MM.1S (cell line): ENCODE data around the gene SYAP1.

Source experiments
- DNase-seq: peaks from one replicate; pipeline ENCODE4 v3.0.0-alpha.2; 2015
- H2AFZ ChIP-seq: fragments of 300-600 bp; sonication (generic); 2 replicates; pipeline ENCODE4 v1.6.0; 2016; ENCODE audit warnings: antibody characterized with exemption, low read length
- H3F3A ChIP-seq: fragments of 300-600 bp; sonication (generic); 2 replicates; pipeline ENCODE4 v1.6.1; 2016; ENCODE audit warnings: mild to moderate bottlenecking, antibody characterized with exemption, low read length, moderate library complexity, mixed read lengths; ENCODE audit not compliant: insufficient read depth
- H3K27ac ChIP-seq: fragments of 300-600 bp; sonication (generic); 2 replicates; pipeline ENCODE4 v1.5.1; 2016; ENCODE audit warnings: mild to moderate bottlenecking, low read length
- H3K27me3 ChIP-seq: fragments of 300-600 bp; sonication (generic); replicated peaks from 2 replicates; pipeline ENCODE4 v1.6.0; 2016; ENCODE audit warnings: low read length; ENCODE audit not compliant: insufficient read depth
- H3K36me3 ChIP-seq: fragments of 300-600 bp; sonication (generic); replicated peaks from 2 replicates; pipeline ENCODE4 v1.6.1; 2016; ENCODE audit warnings: mild to moderate bottlenecking, low read length, mixed read lengths; ENCODE audit not compliant: insufficient read depth
- H3K4me1 ChIP-seq: fragments of 300-600 bp; sonication (generic); 2 replicates; pipeline ENCODE4 v1.6.1; 2016; ENCODE audit warnings: low read length, mixed read lengths
- H3K4me2 ChIP-seq: fragments of 300-600 bp; sonication (generic); 2 replicates; pipeline ENCODE4 v1.6.0; 2016; ENCODE audit warnings: low read depth, low read length
- H3K4me3 ChIP-seq: fragments of 300-600 bp; sonication (generic); 2 replicates; pipeline ENCODE4 v1.5.1; 2016; ENCODE audit warnings: low read length, mixed read lengths
- H3K79me2 ChIP-seq: fragments of 300-600 bp; sonication (generic); 2 replicates; pipeline ENCODE4 v1.6.1; 2016; ENCODE audit warnings: mixed run types, low read length, mixed read lengths
- H3K9ac ChIP-seq: fragments of 300-600 bp; sonication (generic); 2 replicates; pipeline ENCODE4 v1.6.1; 2016; ENCODE audit warnings: low read length, mixed read lengths
- H3K9me2 ChIP-seq: fragments of 300-600 bp; sonication (generic); replicated peaks from 2 replicates; pipeline ENCODE4 v1.6.1; 2016; ENCODE audit warnings: mild to moderate bottlenecking, low read length, mixed read lengths; ENCODE audit not compliant: insufficient read depth
- H3K9me3 ChIP-seq: fragments of 300-600 bp; sonication (generic); replicated peaks from 2 replicates; pipeline ENCODE4 v1.6.1; 2016; ENCODE audit warnings: mild to moderate bottlenecking, low read length, mixed read lengths; ENCODE audit not compliant: insufficient read depth
- H4K20me1 ChIP-seq: fragments of 300-600 bp; sonication (generic); 2 replicates; pipeline ENCODE4 v1.6.1; 2016; ENCODE audit warnings: mild to moderate bottlenecking, low read length, moderate library complexity, mixed read lengths; ENCODE audit not compliant: insufficient read depth
- CTCF ChIP-seq: fragments of 300-600 bp; sonication (generic); IDR thresholded peaks from 2 replicates; pipeline ENCODE4 v1.5.1; 2016; ENCODE audit warnings: antibody characterized with exemption, low read length, mixed read lengths
- EZH2 ChIP-seq: fragments of 300-600 bp; sonication (generic); optimal IDR thresholded peaks from 2 replicates; pipeline ENCODE3; 2017; ENCODE audit warnings: low read depth, mild to moderate bottlenecking, antibody characterized with exemption, low read length, mixed read lengths
- EZH2phosphoT487 ChIP-seq: fragments of 300-600 bp; sonication (generic); IDR thresholded peaks from 2 replicates; pipeline ENCODE4 v1.6.1; 2018; ENCODE audit warnings: antibody characterized with exemption, low read length

The SYAP1 gene

GRCh38 chrX:16719334-16720084 lies at the start of gene SYAP1:
SYAP1 (plus strand) TSS chrX:16719612; CDS start chrX:16719725, 113 bp downstream.
- Histone ChIP-seq H3K36me3 (no peaks in the 10 kb centered on the region), H3K9me2 (no peaks in the 10 kb centered on the region), H3K79me2 (peaks cover 48% of the 10 kb centered on the region), H3K9ac (peak within 1 kb of the TSS; percentile 99), H3K4me1 (no peaks in the 10 kb centered on the region), H3K9me3 (no peaks in the 10 kb centered on the region), H3K27ac (peak within 1 kb of the TSS; percentile 96), H3F3A (peaks cover 4% of the 10 kb centered on the region; the same call in 1 of the 2 replicates), H3K27me3 (no peaks in the 10 kb centered on the region), H2AFZ (peak within 1 kb of the TSS; percentile 52), H4K20me1 (no peaks in the 10 kb centered on the region), H3K4me2 (peak within 1 kb of the TSS; percentile 99), H3K4me3 (peak within 1 kb of the TSS; percentile 92)
- no peak for TF ChIP-seq EZH2phosphoT487
- DNase-seq: peak; percentile 92

- Histone ChIP-seq H3K79me2 (no peaks in the 10 kb centered on the region), H3K27me3 (no peaks in the 10 kb centered on the region), H3K4me3 (no peak overlapping the region), H3K4me1 (no peaks in the 10 kb centered on the region), H3K9me2 (no peaks in the 10 kb centered on the region), H3K9ac (no peak overlapping the region), H3F3A (no peaks in the 10 kb centered on the region), H4K20me1 (no peaks in the 10 kb centered on the region), H2AFZ (no peak overlapping the region), H3K36me3 (no peaks in the 10 kb centered on the region), H3K27ac (no peak overlapping the region), H3K4me2 (no peak overlapping the region), H3K9me3 (no peaks in the 10 kb centered on the region)
- TF ChIP-seq EZH2 (no peak), CTCF (peak; percentile 31)
- peak; percentile 27 for DNase-seq
These were observed 48.4 kb upstream of the SYAP1 start for GRCh38 chrX:16671005-16671404.

GRCh38 chrX:16678689-16679088 lies 40.7 kb upstream of the SYAP1 start:
- no peak overlapping the region for H2AFZ ChIP-seq
- H3F3A ChIP-seq: no peaks in the 10 kb centered on the region
- H4K20me1 ChIP-seq: no peaks in the 10 kb centered on the region
- H3K9ac ChIP-seq: no peak overlapping the region
- no peaks in the 10 kb centered on the region for H3K9me2 ChIP-seq
- no peaks in the 10 kb centered on the region for H3K79me2 ChIP-seq
- no peak overlapping the region for H3K4me3 ChIP-seq
- H3K27me3 ChIP-seq: no peaks in the 10 kb centered on the region
- no peak overlapping the region for H3K4me2 ChIP-seq
- no peaks in the 10 kb centered on the region for H3K9me3 ChIP-seq
- no peak for DNase-seq
- TF ChIP-seq EZH2: no peak
- TF ChIP-seq CTCF: no peak
- TF ChIP-seq EZH2phosphoT487: no peak
- no peaks in the 10 kb centered on the region for H3K4me1 ChIP-seq
- H3K27ac ChIP-seq: no peak overlapping the region
- no peaks in the 10 kb centered on the region for H3K36me3 ChIP-seq

- H3K27ac ChIP-seq: no peak overlapping the region
- no peak overlapping the region for H3K9ac ChIP-seq
- no peaks in the 10 kb centered on the region for H3K79me2 ChIP-seq
- no peaks in the 10 kb centered on the region for H3K9me3 ChIP-seq
- no peaks in the 10 kb centered on the region for H3K9me2 ChIP-seq
- no peak overlapping the region for H3K4me3 ChIP-seq
- H3K27me3 ChIP-seq: no peaks in the 10 kb centered on the region
- H3K4me2 ChIP-seq: no peak overlapping the region
- H4K20me1 ChIP-seq: no peaks in the 10 kb centered on the region
- TF ChIP-seq CTCF: no peak
- no peak for TF ChIP-seq EZH2phosphoT487
- no peak for TF ChIP-seq EZH2
- H3K4me1 ChIP-seq: no peaks in the 10 kb centered on the region
- no peaks in the 10 kb centered on the region for H3F3A ChIP-seq
- no peaks in the 10 kb centered on the region for H3K36me3 ChIP-seq
- no peak for DNase-seq
- H2AFZ ChIP-seq: no peak overlapping the region
These were observed 36.3 kb upstream of the SYAP1 start for GRCh38 chrX:16683007-16683664.
